ENCODE data around the gene SPEM3. TPM values are rescaled to one million over a fixed set of nuclear protein-coding genes. Genes with fewer than 3 reads are reported as not detected.

SPEM3 gene
- total and polyA plus RNA-seq, 2 of the 13 experiments (the other 11 are each of a cell fraction or from before 2014, with no cell fraction given): not detected

DNA sequence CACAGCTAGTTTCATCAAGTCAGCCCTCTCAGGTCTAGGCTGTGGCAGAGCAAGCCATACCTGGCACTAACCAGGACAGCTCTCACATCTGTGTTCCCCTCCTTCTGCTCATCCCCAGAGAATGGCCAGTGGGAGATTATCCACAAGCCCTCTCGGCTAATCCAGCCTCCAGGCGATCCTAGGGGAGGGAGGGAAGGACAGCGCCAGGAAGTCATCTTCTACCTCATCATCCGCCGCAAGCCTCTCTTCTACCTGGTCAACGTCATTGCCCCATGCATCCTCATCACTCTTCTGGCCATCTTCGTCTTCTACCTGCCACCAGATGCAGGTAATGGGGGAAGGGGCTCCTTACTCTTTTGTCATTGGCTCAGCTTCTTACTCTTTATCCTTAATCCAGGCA, 19.8 kb downstream of the SPEM3 start (continued):
- no peak for TF ChIP-seq KLF9 (CRISPR knock-in tag; IDR thresholded peaks at IDR 0.05; ENCODE audit: low read depth)
- TF ChIP-seq, protein P1, sequence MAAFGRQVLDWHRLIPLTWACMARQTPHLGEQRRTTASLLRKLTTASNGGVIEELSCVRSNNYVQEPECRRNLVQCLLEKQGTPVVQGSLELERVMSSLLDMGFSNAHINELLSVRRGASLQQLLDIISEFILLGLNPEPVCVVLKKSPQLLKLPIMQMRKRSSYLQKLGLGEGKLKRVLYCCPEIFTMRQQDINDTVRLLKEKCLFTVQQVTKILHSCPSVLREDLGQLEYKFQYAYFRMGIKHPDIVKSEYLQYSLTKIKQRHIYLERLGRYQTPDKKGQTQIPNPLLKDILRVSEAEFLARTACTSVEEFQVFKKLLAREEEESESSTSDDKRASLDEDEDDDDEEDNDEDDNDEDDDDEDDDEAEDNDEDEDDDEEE (CRISPR knock-in tag; IDR thresholded peaks at IDR 0.05): no peak

DNA sequence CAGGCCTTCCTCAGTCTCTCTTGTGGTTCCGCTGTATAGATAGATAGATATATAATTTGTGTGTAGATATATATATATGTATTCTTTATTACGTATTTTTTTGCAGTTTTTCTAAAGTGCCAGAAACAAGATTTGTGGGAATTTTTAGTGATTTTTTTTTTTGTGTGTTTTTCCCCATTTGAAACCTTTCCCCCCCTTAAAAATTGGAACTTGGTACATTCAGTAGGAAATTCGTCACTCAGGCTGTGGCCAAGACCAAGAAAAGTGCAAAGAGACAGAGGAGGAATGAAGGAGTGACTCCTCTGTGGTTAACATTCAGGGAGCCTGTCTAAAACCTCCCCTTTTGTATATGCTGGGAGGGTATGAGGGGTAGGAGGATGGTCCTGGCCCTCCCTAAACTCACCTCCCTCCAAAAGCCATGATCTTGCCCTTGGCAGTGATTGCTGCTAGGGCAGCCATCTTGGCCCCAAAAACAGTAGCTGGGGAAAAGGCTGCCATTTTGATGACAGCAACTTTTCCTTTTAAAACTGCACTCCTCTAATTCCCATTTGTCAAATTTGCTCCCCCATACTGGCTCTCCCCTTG, 31.4 kb downstream of the SPEM3 start:
- no TSS peak for BruUV-seq (replicated peaks)
- H3K9ac ChIP-seq (ENCODE audit: insufficient read depth, low read depth, low read length): no peak overlapping the region
- no peaks in the 10 kb centered on the region for H3K79me2 ChIP-seq (ENCODE audit: insufficient read depth, low read length)
- no peaks in the 10 kb centered on the region for H3K4me1 ChIP-seq (ENCODE audit: insufficient read depth, low read length)
- H3K27ac ChIP-seq (ENCODE audit: extremely low read length, insufficient read depth, low read length): no peak overlapping the region
- ATAC-seq (no peak), DNase-seq (ENCODE audit: low spot score) (no peak), FAIRE-seq (no peak)
- intact Hi-C loops (cut with micrococcal nuclease; ENCODE audit: unreplicated experiment): no loop called here
- no peaks in the 10 kb centered on the region for H3K9me3 ChIP-seq (ENCODE audit: low read length)
- in situ Hi-C loops (cut with HindIII; ENCODE audit: extremely low pct_ligation_motif_present, low pct_unique_long_range_greater_than_20kb): no loop called here
- no peaks in the 10 kb centered on the region; the same call in 1 of the 2 replicates for H4K20me1 ChIP-seq (ENCODE audit: insufficient read depth, low read length)
- H3K4me3 ChIP-seq (replicated peaks in 1 of 3; ENCODE audit: insufficient read depth in 1 of 3, low read depth in 2 of 3, low read length in 3 of 3): no peak overlapping the region
- ChIA-PET CTCF (ENCODE audit: low intra/inter-chr PET ratio, low total read pairs) (no interaction called here), POLR2A (no interaction called here)
- no peak overlapping the region for H3K4me2 ChIP-seq (ENCODE audit: low read depth, low read length)
- whole genome bisulfite sequencing (ENCODE audit: low lambda C conversion rate): 89% methylated on average over 3 of the region's 3 CpGs
- H3K36me3 ChIP-seq (replicated peaks in 1 of 2; ENCODE audit: control insufficient read depth in 1 of 2, insufficient read depth in 2 of 2, low read length in 2 of 2): no peaks in the 10 kb centered on the region; a peak in 1 of 5 replicates
- H2AFZ ChIP-seq (ENCODE audit: low read length): no peak overlapping the region
- TF ChIP-seq MIER2 (CRISPR knock-in tag; IDR thresholded peaks at IDR 0.05) (no peak), GPBP1L1 (CRISPR knock-in tag; IDR thresholded peaks at IDR 0.05) (no peak), HNRNPUL1 (IDR thresholded peaks at IDR 0.05; ENCODE audit: low read depth, low read length) (no peak), KLF9 (CRISPR knock-in tag; IDR thresholded peaks at IDR 0.05; ENCODE audit: low read depth) (no peak), ASH2L (IDR thresholded peaks at IDR 0.05; ENCODE audit: insufficient read length, low read depth, low read length) (no peak), ZNF629 (CRISPR knock-in tag; conservative IDR thresholded peaks at IDR 0.05) (no peak), IRX3 (CRISPR knock-in tag; IDR thresholded peaks at IDR 0.05; ENCODE audit: borderline replicate concordance, low read depth) (no peak), POGZ (CRISPR knock-in tag; IDR thresholded peaks at IDR 0.05) (no peak), ARNT2 (CRISPR knock-in tag; IDR thresholded peaks at IDR 0.05; ENCODE audit: low read depth) (no peak), ZNF660 (CRISPR knock-in tag; IDR thresholded peaks at IDR 0.05; ENCODE audit: borderline replicate concordance, low read depth) (no peak), SOX5 (CRISPR knock-in tag; IDR thresholded peaks at IDR 0.05; ENCODE audit: borderline replicate concordance) (no peak), ZNF709 (CRISPR knock-in tag; IDR thresholded peaks at IDR 0.05) (no peak)
- TF ChIP-seq, protein P2, sequence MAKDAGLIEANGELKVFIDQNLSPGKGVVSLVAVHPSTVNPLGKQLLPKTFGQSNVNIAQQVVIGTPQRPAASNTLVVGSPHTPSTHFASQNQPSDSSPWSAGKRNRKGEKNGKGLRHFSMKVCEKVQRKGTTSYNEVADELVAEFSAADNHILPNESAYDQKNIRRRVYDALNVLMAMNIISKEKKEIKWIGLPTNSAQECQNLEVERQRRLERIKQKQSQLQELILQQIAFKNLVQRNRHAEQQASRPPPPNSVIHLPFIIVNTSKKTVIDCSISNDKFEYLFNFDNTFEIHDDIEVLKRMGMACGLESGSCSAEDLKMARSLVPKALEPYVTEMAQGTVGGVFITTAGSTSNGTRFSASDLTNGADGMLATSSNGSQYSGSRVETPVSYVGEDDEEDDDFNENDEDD (CRISPR knock-in tag; IDR thresholded peaks at IDR 0.05; ENCODE audit: borderline replicate concordance): no peak
- TF ChIP-seq, protein P3, sequence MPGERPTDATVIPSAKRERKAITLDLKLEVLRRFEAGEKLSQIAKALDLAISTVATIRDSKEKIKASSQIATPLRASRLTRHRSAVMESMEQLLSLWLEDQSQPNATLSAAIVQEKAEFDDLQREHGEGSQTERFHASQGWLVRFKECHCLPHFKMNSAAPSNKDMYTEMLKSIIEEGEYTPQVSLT (CRISPR knock-in tag; IDR thresholded peaks at IDR 0.05; ENCODE audit: borderline replicate concordance, low read depth): no peak
- H3K27me3 ChIP-seq (ENCODE audit: control insufficient read depth in 1 of 2, insufficient read depth in 2 of 2, low read length in 2 of 2): no peaks in the 10 kb centered on the region

All from HepG2 (cell line).